Measurements from ENCODE around the gene PSAP.
A peak's percentile ranks its signal among the peaks of the same experiment; 100 is the strongest.

PSAP gene

GRCh38 chr10:71849461-71849908 lies 1.6 kb downstream of the PSAP start:
- no peaks in the 10 kb centered on the region for H3K9me3 ChIP-seq (ENCODE audit: insufficient read depth, low read length)
- no peak overlapping the region for H3K9ac ChIP-seq (ENCODE audit: low read length)
- no peak overlapping the region for H2AFZ ChIP-seq (ENCODE audit: low read depth, low read length, severe bottlenecking)
- no peaks in the 10 kb centered on the region for H4K20me1 ChIP-seq (ENCODE audit: low read depth, low read length)
- no peaks in the 10 kb centered on the region for H3K9me2 ChIP-seq (replicated peaks; ENCODE audit: insufficient read depth, low read length)
- no peaks in the 10 kb centered on the region for H3F3A ChIP-seq (ENCODE audit: insufficient read depth)
- peak overlapping the region; percentile 61 for H3K4me2 ChIP-seq (ENCODE audit: low read depth, low read length, poor library complexity, severe bottlenecking)
- H3K27ac ChIP-seq (ENCODE audit: low read depth, low read length): no peak overlapping the region
- no peaks in the 10 kb centered on the region for H3K27me3 ChIP-seq (ENCODE audit: low read length)
- H3K79me2 ChIP-seq (ENCODE audit: insufficient read depth, low read length): peaks cover 19% of the 10 kb centered on the region; the same call in 1 of the 2 replicates
- no peak for TF ChIP-seq EZH2phosphoT487 (conservative IDR thresholded peaks at IDR 0.05; ENCODE audit: low read length)
- TF ChIP-seq, protein P1, sequence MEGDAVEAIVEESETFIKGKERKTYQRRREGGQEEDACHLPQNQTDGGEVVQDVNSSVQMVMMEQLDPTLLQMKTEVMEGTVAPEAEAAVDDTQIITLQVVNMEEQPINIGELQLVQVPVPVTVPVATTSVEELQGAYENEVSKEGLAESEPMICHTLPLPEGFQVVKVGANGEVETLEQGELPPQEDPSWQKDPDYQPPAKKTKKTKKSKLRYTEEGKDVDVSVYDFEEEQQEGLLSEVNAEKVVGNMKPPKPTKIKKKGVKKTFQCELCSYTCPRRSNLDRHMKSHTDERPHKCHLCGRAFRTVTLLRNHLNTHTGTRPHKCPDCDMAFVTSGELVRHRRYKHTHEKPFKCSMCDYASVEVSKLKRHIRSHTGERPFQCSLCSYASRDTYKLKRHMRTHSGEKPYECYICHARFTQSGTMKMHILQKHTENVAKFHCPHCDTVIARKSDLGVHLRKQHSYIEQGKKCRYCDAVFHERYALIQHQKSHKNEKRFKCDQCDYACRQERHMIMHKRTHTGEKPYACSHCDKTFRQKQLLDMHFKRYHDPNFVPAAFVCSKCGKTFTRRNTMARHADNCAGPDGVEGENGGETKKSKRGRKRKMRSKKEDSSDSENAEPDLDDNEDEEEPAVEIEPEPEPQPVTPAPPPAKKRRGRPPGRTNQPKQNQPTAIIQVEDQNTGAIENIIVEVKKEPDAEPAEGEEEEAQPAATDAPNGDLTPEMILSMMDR (IDR thresholded peaks at IDR 0.05; ENCODE audit: insufficient read depth, low read length, poor library complexity, severe bottlenecking): no peak
- no peak overlapping the region for H3K4me3 ChIP-seq (ENCODE audit: insufficient read depth, low read length, poor library complexity, severe bottlenecking)
- H3K36me3 ChIP-seq (ENCODE audit: low read length): no peaks in the 10 kb centered on the region

DNA sequence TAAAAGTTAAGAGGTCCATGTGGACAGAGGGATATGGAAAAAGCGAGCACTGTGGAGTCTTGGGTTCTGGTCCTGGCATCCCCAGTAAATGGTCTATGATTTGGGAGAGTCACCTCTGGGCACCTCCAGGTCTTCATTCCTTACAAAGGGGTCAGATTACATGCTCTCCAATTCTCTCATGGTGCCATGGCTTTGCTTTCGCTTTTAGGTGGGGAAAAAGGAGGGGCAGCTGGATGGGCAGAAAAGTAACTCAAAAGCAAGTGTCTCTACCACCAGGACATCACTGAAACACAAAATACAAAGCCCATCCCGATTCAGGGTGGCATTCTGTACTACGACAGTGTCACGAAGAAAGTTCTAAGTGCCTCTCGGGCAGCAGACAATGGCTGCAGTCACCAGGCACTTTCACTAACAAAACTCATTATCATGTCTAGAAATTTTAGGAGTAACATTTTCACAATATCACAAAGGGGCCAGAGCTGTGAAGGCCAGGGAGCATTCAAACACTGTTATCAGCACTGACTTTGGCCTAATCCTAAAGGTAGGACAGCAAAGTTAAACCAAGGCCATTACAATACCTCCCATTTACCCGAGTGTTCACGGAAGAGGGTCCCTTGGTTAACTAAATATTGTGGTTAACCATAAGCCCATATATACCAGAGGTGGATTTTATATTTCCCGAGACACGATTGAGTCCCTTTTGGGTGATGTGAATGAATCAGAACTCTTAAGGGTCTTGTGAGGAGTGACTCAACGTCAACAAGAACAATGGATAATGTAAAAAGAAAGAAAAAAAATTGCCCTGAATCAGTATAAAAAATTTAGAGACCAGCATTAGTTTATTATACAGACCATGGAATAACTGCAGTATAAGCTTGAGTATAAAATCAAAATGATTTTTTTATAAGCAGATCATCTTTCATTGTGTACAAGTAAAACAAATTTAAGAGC lies 2.5 kb downstream of the PSAP start:
- Histone ChIP-seq H3K9ac (ENCODE audit: low read length) (no peak overlapping the region), H3K4me2 (ENCODE audit: low read depth, low read length, poor library complexity, severe bottlenecking) (no peak overlapping the region)

GRCh38 chr10:71847418-71847817 lies 3.6 kb downstream of the PSAP start:
- Histone ChIP-seq H3K4me2 (ENCODE audit: low read depth, low read length, poor library complexity, severe bottlenecking) (no peak overlapping the region), H3K79me2 (ENCODE audit: insufficient read depth, low read length) (peaks cover 28% of the 10 kb centered on the region), H3F3A (ENCODE audit: insufficient read depth) (no peaks in the 10 kb centered on the region), H3K9me3 (ENCODE audit: insufficient read depth, low read length) (no peaks in the 10 kb centered on the region), H3K4me3 (ENCODE audit: insufficient read depth, low read length, poor library complexity, severe bottlenecking) (no peak overlapping the region), H3K36me3 (ENCODE audit: low read length) (no peaks in the 10 kb centered on the region), H3K9me2 (replicated peaks; ENCODE audit: insufficient read depth, low read length) (no peaks in the 10 kb centered on the region), H3K27ac (ENCODE audit: low read depth, low read length) (no peak overlapping the region), H2AFZ (ENCODE audit: low read depth, low read length, severe bottlenecking) (no peak overlapping the region), H4K20me1 (ENCODE audit: low read depth, low read length) (peaks cover 17% of the 10 kb centered on the region), H3K27me3 (ENCODE audit: low read length) (no peaks in the 10 kb centered on the region), H3K9ac (ENCODE audit: low read length) (no peak overlapping the region)
- TF ChIP-seq EZH2phosphoT487 (conservative IDR thresholded peaks at IDR 0.05; ENCODE audit: low read length): no peak
- TF ChIP-seq, protein P1 (IDR thresholded peaks at IDR 0.05; ENCODE audit: insufficient read depth, low read length, poor library complexity, severe bottlenecking): no peak

More for the DNA sequence above, 2.5 kb downstream of the PSAP start:
- Histone ChIP-seq H3F3A (ENCODE audit: insufficient read depth) (no peaks in the 10 kb centered on the region), H3K27ac (ENCODE audit: low read depth, low read length) (no peak overlapping the region), H3K36me3 (ENCODE audit: low read length) (no peaks in the 10 kb centered on the region), H3K9me3 (ENCODE audit: insufficient read depth, low read length) (no peaks in the 10 kb centered on the region), H2AFZ (ENCODE audit: low read depth, low read length, severe bottlenecking) (no peak overlapping the region), H4K20me1 (ENCODE audit: low read depth, low read length) (peaks cover 5% of the 10 kb centered on the region), H3K79me2 (ENCODE audit: insufficient read depth, low read length) (peaks cover 19% of the 10 kb centered on the region; the same call in 1 of the 2 replicates), H3K4me3 (ENCODE audit: insufficient read depth, low read length, poor library complexity, severe bottlenecking) (no peak overlapping the region), H3K27me3 (ENCODE audit: low read length) (no peaks in the 10 kb centered on the region), H3K9me2 (replicated peaks; ENCODE audit: insufficient read depth, low read length) (no peaks in the 10 kb centered on the region)
- TF ChIP-seq EZH2phosphoT487 (conservative IDR thresholded peaks at IDR 0.05; ENCODE audit: low read length): no peak

DNA sequence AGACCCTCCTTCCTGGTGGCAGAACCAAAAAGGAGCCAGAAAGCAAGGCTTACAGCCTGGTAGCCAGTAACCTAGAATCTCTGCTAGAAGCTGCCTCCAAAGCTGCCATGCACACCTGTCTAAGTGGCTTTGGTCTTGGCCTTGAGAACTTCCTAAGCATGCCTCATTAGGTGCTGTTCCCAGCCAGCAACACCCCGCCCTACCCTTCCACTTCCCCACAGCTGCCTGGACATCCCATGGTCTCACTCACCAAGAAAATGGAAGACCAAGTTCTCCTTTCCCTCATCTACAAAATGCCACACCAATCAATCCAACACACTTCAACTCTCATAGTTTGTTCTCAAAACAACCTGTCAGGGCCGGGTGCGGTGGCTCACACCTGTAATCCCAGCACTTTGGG lies 4.2 kb downstream of the PSAP start:
- no peaks in the 10 kb centered on the region for H3K36me3 ChIP-seq (ENCODE audit: low read length)
- H3K9ac ChIP-seq (ENCODE audit: low read length): no peak overlapping the region
- TF ChIP-seq, protein P1 (IDR thresholded peaks at IDR 0.05; ENCODE audit: insufficient read depth, low read length, poor library complexity, severe bottlenecking): no peak
- no peak for TF ChIP-seq EZH2phosphoT487 (conservative IDR thresholded peaks at IDR 0.05; ENCODE audit: low read length)
- H3K9me3 ChIP-seq (ENCODE audit: insufficient read depth, low read length): no peaks in the 10 kb centered on the region
- H3F3A ChIP-seq (ENCODE audit: insufficient read depth): no peaks in the 10 kb centered on the region
- no peak overlapping the region for H2AFZ ChIP-seq (ENCODE audit: low read depth, low read length, severe bottlenecking)
- H3K4me2 ChIP-seq (ENCODE audit: low read depth, low read length, poor library complexity, severe bottlenecking): no peak overlapping the region
- no peaks in the 10 kb centered on the region for H3K9me2 ChIP-seq (replicated peaks; ENCODE audit: insufficient read depth, low read length)
- peaks cover 28% of the 10 kb centered on the region for H3K79me2 ChIP-seq (ENCODE audit: insufficient read depth, low read length)
- H3K4me3 ChIP-seq (ENCODE audit: insufficient read depth, low read length, poor library complexity, severe bottlenecking): no peak overlapping the region
- H4K20me1 ChIP-seq (ENCODE audit: low read depth, low read length): peaks cover 17% of the 10 kb centered on the region
- H3K27ac ChIP-seq (ENCODE audit: low read depth, low read length): no peak overlapping the region
- no peaks in the 10 kb centered on the region for H3K27me3 ChIP-seq (ENCODE audit: low read length)

All from SU-DHL-6 (cell line).